ENCODE measurements around the gene CYP3A5.
A peak's percentile ranks its signal among the peaks of the same experiment; 100 is the strongest.
"Not testable (repeated sequence)": the region's sequence is repeated elsewhere in the genome, so short reads cannot be mapped to it uniquely, and the experiment has no call there.

CYP3A5 gene

GRCh38 chr7:99648843-99649242 lies 31.0 kb downstream of the CYP3A5 start:
- peak in 1 of 2 donors; percentile 3 for DNase-seq (ENCODE audit: low read depth in 2 of 2)
- H3K4me3 ChIP-seq (replicated peaks in 1 of 2; ENCODE audit: low read depth in 2 of 2, low read length in 2 of 2) = no peak overlapping the region
- TF ChIP-seq CTCF (IDR thresholded peaks at IDR 0.05; ENCODE audit: low read depth, low read length) = no peak

GRCh38 chr7:99645590-99645989 lies 34.2 kb downstream of the CYP3A5 start:
- no peak for DNase-seq (ENCODE audit: low read depth in 2 of 2)
- TF ChIP-seq CTCF (IDR thresholded peaks at IDR 0.05; ENCODE audit: low read depth, low read length) = no peak
- H3K4me3 ChIP-seq (replicated peaks in 1 of 2; ENCODE audit: low read depth in 2 of 2, low read length in 2 of 2) = no peak overlapping the region

- TF ChIP-seq CTCF (IDR thresholded peaks at IDR 0.05; ENCODE audit: low read depth, low read length) = no peak
- no peak overlapping the region for H3K4me3 ChIP-seq (replicated peaks in 1 of 2; ENCODE audit: low read depth in 2 of 2, low read length in 2 of 2)
- no peak for DNase-seq (ENCODE audit: low read depth in 2 of 2)
Measured at GRCh38 chr7:99644431-99644830, 35.4 kb downstream of the CYP3A5 start.

GRCh38 chr7:99643464-99643863 lies 36.3 kb downstream of the CYP3A5 start:
- H3K4me3 ChIP-seq (replicated peaks in 1 of 2; ENCODE audit: low read depth in 2 of 2, low read length in 2 of 2) = no peak overlapping the region
- no peak for DNase-seq (ENCODE audit: low read depth in 2 of 2)
- TF ChIP-seq CTCF (IDR thresholded peaks at IDR 0.05; ENCODE audit: low read depth, low read length) = no peak

- DNase-seq (ENCODE audit: low read depth in 2 of 2) = no peak
- TF ChIP-seq CTCF (IDR thresholded peaks at IDR 0.05; ENCODE audit: low read depth, low read length) = no peak
- H3K4me3 ChIP-seq (replicated peaks in 1 of 2; ENCODE audit: low read depth in 2 of 2, low read length in 2 of 2) = no peak overlapping the region
Measured at GRCh38 chr7:99642027-99642426, 37.8 kb downstream of the CYP3A5 start.

- no peak for DNase-seq (ENCODE audit: low read depth in 2 of 2)
- H3K4me3 ChIP-seq (replicated peaks in 1 of 2; ENCODE audit: low read depth in 2 of 2, low read length in 2 of 2) = no peak overlapping the region
- no peak for TF ChIP-seq CTCF (IDR thresholded peaks at IDR 0.05; ENCODE audit: low read depth, low read length)
Measured at GRCh38 chr7:99639267-99639666, 40.5 kb downstream of the CYP3A5 start.

GRCh38 chr7:99638731-99639130 lies 41.1 kb downstream of the CYP3A5 start:
- no peak for DNase-seq (ENCODE audit: low read depth in 2 of 2)
- H3K4me3 ChIP-seq (replicated peaks in 1 of 2; ENCODE audit: low read depth in 2 of 2, low read length in 2 of 2) = no peak overlapping the region
- no peak for TF ChIP-seq CTCF (IDR thresholded peaks at IDR 0.05; ENCODE audit: low read depth, low read length)

- H3K4me3 ChIP-seq (replicated peaks in 1 of 2; ENCODE audit: low read depth in 2 of 2, low read length in 2 of 2); DNase-seq (ENCODE audit: low read depth in 2 of 2): not testable (repeated sequence)
Measured at GRCh38 chr7:99637414-99637813, 42.4 kb downstream of the CYP3A5 start.

All from cardiac fibroblast (primary cell).